Retinal pigment epithelial cell (primary cell): ENCODE data around the gene PELI1.

ENCODE experiments used
- DNase-seq: peaks from one replicate; pipeline ENCODE4 v3.0.0-alpha.2; 2010; ENCODE audit warnings: low read depth
- H3K4me3 ChIP-seq: 2 replicates; pipeline ENCODE4 v1.5.1; 2011; ENCODE audit warnings: mild to moderate bottlenecking, low read length, control low read depth, moderate library complexity
- TF ChIP-seq, protein P1 (sequence below): conservative IDR thresholded peaks from 2 replicates; pipeline ENCODE4 v1.5.1; 2011; ENCODE audit warnings: low read depth, low read length, control low read depth, inconsistent platforms

PELI1 gene

DNA sequence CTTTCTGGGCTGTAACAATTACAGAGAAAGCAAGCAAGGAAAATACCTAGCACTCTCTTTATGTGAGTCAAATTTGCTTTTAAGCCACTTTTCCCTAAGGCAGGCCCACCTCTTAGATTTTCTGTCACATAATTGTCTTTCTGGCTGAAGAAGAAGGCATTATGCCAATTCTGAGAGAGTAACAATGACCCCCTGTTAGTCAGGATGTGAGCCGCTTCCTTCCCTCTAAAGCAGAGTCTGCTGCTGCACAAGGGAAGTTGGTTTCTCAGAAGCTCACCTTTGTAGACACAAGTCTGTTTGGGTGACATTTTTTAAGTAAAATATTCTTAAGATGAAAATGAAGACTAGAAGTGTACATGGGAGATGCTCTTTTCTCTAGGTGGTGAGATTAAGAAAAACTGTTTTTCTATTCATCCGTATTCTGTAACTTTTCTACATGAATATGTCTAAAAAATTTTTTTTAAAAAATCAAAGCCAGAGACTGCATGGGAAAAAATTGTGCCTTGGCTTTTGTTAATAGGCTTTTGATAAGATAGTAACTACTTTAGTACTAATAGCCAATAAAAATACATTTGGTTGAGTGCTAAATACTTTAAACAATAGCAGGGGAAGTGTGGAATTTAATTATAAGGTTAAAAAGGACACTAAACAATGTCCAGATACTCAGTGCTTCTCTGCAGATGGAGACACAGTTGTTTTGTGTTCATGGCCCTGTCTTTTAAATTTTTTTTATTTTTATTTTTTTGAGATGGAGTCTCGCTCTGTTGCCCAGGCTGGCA lies 91.6 kb downstream of the PELI1 start:
- no peak overlapping the region for H3K4me3 ChIP-seq
- DNase-seq = no peak
- TF ChIP-seq, protein P1, sequence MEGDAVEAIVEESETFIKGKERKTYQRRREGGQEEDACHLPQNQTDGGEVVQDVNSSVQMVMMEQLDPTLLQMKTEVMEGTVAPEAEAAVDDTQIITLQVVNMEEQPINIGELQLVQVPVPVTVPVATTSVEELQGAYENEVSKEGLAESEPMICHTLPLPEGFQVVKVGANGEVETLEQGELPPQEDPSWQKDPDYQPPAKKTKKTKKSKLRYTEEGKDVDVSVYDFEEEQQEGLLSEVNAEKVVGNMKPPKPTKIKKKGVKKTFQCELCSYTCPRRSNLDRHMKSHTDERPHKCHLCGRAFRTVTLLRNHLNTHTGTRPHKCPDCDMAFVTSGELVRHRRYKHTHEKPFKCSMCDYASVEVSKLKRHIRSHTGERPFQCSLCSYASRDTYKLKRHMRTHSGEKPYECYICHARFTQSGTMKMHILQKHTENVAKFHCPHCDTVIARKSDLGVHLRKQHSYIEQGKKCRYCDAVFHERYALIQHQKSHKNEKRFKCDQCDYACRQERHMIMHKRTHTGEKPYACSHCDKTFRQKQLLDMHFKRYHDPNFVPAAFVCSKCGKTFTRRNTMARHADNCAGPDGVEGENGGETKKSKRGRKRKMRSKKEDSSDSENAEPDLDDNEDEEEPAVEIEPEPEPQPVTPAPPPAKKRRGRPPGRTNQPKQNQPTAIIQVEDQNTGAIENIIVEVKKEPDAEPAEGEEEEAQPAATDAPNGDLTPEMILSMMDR = no peak

DNA sequence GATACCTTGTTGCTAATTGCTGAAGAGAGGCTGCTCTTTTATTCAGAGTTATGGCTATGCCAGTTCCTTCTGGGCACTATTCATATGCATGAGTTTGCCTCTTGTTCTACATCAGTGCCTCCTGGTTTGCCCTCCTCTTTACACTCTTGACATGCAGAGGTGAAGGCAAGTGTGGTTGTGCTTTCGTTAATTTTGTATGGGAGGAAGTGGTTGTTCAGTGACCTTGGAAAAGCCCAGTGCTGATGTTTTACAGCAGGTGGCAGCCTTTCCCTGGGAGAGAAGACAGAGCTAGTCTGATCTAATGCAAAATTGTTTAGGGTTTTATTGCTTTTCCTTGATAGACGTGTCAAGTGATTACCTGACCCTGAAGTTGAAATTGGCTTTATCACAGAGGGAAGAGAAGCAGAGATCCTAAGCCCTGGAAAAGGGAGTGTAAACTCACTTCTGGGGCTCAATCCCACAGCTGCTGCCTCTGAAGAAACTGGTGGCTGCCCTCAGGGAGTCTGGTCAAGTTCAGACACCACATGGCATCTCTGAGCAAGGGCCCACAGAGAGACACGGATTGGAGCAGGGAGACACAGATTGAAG lies 94.5 kb downstream of the PELI1 start:
- TF ChIP-seq, protein P1 = peak; percentile 94

DNA sequence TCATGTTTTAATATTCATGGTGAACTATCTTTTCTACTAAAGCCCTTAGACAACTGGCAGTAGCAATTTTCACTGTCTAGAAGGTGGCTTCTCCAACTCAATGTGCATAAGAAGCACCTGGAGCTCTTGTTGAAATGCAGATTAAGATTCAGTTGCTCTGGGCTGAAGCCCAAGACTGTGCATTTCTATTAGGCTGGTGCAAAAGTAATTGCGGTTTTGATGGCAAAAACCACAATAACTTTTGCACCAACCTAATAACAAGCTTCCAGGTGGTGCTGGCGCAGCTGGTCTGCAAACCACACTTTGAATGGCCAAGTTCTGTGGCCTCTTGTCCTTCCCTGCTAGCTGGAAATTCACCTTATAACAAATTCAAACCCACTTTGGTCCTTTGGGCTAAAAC lies 98.3 kb downstream of the PELI1 start:
- DNase-seq = no peak
- H3K4me3 ChIP-seq = no peak overlapping the region
- TF ChIP-seq, protein P1 = no peak

More for the DNA sequence above, 94.5 kb downstream of the PELI1 start:
- DNase-seq = peak; percentile 38
- H3K4me3 ChIP-seq = no peak overlapping the region
